HG03378 (cell line): ENCODE data around the gene JARID2.

Source experiments
- ATAC-seq: cut with Tn5 transposase; IDR thresholded peaks from one replicate; pipeline ENCODE4 v1.9.1; 2021; ENCODE audit warnings: mild to moderate bottlenecking, moderate library complexity; ENCODE audit not compliant: unreplicated experiment

JARID2 gene

GRCh38 chr6:15368186-15368585, 122.3 kb downstream of the JARID2 start:
- no peak for ATAC-seq

- ATAC-seq, result no peak
Measured at GRCh38 chr6:15368873-15369272, 123.0 kb downstream of the JARID2 start.

DNA sequence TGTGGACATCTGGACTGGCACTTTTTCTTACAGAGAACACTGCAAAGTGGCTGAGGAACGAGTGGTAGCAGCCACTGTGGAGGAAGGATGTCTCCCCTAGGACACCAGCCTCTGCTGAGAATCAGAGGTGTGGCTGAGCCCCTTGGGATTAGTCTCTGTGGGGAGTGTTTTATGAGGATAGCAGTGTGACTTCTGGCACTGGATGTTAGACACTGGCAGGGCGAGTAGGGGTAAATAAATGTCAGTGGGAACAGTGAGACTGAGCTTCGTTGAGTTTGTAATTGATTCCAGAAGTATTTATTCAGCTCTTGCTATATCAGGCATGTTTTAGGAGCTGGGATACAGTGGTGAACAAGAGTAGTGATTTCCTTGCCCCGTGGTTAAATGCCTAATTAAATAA, 124.0 kb downstream of the JARID2 start:
- no peak for ATAC-seq

- ATAC-seq, result no peak
Measured at GRCh38 chr6:15370733-15371671, 125.1 kb downstream of the JARID2 start.

DNA sequence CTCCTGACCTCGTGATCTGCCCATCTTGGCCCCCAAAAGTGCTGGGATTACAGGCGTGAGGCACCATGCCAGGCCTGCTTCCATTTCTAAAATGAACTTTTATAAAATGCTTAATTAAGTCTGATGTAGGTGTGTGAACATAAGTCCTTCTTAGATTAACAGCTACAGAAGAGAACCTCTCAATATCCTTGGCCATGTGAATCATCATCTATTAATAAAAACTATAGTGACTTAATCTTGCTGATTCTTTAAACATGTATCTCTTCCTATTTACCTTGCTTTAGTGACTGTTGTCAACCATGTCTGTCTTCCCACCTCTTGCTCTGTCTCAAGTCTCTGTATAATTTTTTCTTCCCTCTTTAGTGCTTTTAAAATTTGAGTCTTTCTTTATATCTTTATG, 127.1 kb downstream of the JARID2 start:
- ATAC-seq, result no peak

DNA sequence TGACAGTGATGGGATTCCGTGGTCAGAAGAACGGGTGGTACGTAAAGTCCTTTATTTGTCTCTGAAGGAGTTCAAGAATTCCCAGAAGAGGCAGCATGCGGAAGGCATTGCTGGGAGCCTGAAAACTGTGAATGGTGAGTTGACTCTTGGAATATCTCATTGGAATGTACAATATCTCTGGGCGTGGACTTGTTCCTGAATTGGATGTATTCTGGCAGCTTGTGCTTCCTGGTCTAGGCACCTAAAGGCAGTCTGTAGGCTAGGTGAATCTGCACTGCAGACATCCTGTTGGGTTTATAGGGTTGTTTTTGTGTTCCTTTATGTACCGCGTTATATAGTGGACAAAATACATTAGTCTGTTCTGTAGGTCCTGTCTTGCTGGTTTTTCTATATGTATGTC, 128.2 kb downstream of the JARID2 start:
- no peak for ATAC-seq

DNA sequence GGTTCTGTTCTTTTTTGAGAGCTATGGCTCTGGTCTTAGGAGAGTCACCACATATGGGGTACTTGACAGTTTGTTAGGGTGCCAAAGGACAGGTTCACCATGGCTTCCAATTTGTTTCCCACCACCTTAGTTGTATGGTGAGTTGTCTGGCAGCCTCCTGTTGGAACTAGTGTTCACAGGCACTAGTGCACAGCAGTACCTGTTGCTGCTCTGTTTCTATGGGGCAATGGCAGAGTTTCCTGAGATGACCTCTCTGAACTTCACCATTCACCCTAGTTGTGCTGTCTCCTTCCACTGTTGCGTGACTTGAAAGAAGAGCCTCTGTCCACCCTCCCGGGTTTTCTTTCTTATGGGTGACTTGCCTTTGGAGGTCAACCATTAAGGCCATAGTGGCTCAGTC, 129.1 kb downstream of the JARID2 start:
- ATAC-seq, result no peak

DNA sequence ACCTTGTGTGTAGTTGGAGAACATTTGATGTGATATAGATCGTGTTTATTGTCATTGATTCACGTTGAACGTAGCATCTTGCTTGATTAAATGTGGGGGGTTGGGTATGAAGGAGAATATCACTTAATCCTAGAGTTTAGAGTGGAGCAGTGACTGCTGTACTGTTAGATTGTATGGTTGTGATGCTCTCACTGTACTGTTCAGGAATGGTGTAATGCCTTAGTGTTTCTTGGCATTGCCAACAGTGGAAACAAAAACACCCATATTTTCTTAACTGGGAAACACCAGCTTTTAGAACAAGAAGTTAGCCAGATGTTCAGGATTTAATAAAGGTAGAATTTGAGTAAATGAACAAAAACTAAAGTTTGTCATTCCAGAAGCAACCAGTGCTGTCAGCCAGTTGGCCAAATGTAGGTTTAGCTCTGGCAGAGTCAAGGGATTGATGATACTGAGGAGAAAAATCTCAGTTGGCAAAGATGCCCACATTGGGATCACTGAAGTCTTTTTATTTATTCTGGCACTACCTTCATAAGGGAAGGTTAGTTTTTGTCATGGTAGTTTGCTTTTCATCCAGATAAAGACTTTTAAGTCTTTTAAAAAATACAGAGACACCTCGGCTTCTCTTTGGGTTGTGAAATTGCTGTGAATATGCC, 129.9 kb downstream of the JARID2 start:
- ATAC-seq, result no peak

GRCh38 chr6:15376900-15377487, 131.1 kb downstream of the JARID2 start:
- no peak for ATAC-seq

DNA sequence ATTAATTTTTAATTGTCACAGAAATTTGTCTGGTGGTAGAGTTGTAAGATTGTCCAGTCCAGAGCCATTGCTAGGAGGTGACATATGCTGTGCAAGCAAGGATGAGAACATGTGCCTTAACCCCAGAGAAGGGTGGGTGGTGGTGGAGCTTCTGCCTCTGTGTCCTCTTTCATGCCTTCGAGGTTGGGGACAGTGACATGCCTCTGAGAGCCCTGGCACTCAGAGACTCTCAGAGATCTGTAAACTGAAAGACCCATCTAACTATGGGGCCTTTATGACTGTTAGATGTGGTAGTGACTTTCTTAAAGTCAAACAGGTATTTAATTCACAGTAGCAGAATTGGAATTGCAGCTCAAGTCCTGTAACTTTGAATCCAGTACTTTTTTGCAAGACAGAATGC, 132.4 kb downstream of the JARID2 start:
- ATAC-seq, result no peak

- no peak for ATAC-seq
Measured at GRCh38 chr6:15378866-15379265, 133.0 kb downstream of the JARID2 start.

- no peak for ATAC-seq
Measured at GRCh38 chr6:15380351-15380750, 134.5 kb downstream of the JARID2 start.

- no peak for ATAC-seq
Measured at GRCh38 chr6:15382089-15382488, 136.2 kb downstream of the JARID2 start.

- no peak for ATAC-seq
Measured at GRCh38 chr6:15382712-15383111, 136.8 kb downstream of the JARID2 start.

- ATAC-seq, result no peak
Measured at GRCh38 chr6:15384901-15385300, 139.0 kb downstream of the JARID2 start.

- no peak for ATAC-seq
Measured at GRCh38 chr6:15385521-15385920, 139.7 kb downstream of the JARID2 start.

DNA sequence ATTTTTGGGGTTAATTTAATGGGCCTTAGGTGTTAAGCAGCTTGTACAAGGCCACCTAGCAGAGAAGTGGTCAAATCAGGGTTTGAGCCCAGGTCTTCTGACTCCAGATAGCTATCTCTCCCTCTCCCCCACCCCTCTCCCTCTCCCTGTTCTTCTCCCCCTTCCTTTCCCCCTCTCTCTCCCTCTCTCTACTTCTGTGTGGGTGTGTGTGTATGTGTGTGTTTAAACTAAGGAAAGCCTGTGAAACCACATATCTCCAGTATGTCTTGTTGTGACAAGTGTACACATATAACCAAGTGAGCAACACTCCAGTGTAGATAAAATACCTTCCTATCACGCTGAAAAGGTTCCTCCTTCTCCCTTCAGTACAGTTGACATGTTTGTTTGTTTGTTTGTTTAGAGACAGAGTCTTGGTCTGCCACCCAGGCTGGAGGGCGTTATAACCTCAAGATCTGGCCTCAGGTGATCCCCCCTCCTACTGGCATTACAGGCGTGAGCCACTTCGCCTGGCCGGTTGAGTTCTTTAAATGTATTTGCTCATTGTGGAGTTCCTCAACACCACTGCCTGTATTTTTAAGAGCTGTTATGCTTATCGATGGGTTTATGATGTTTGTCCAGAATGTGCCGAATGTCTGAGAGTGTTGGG, 140.4 kb downstream of the JARID2 start:
- no peak for ATAC-seq

GRCh38 chr6:15386756-15387112, 140.9 kb downstream of the JARID2 start:
- no peak for ATAC-seq

GRCh38 chr6:15387118-15387517, 141.2 kb downstream of the JARID2 start:
- no peak for ATAC-seq

GRCh38 chr6:15389084-15389764, 143.4 kb downstream of the JARID2 start:
- ATAC-seq, result no peak
